Naive thymus-derived CD8-positive, alpha-beta T cell (primary cell): ENCODE measurements around the gene OTULINL. TPM values are rescaled to one million over a fixed set of nuclear protein-coding genes. Genes with fewer than 3 reads are reported as not detected.
A peak's percentile ranks its signal among the peaks of the same experiment; 100 is the strongest.
"Not testable (repeated sequence)": the region's sequence is repeated elsewhere in the genome, so short reads cannot be mapped to it uniquely, and the experiment has no call there.

Experiments
- ATAC-seq, 2 donors: fragments of 150-1000 bp; cut with Tn5 transposase in 1 of 2; sonication (Bioruptor Pico), chemical (Tn5 transposase) in 1 of 2; 1 replicate in 1 of 2; 2 replicates in 1 of 2; pipeline ENCODE4 v1.10.0; 2021; ENCODE audit warnings: mild to moderate bottlenecking in 2 of 2, moderate library complexity in 2 of 2
- POLR2A ChIA-PET: fragments of 350-600 bp; sonication (Branson Sonifier 250); formaldehyde crosslinking; loops from one replicate; lab custom pipeline; 2021; ENCODE audit warnings: antibody characterized with exemption; lab: Charles Lee
- DNase-seq, 10 donors: peaks; one replicate each; pipeline versions ENCODE4 v3.0.0 to v3.0.0-alpha.2; 2020 to 2022
- H3K27ac Mint-ChIP-seq, 10 donors: one replicate each; pipeline ENCODE4 v1.8.0; 2020 to 2022; ENCODE audit warnings: mild to moderate bottlenecking in 10 of 10, mixed read lengths in 10 of 10, moderate library complexity in 4 of 10, inconsistent platforms in 1 of 10
- H3K27me3 Mint-ChIP-seq, 5 donors: one replicate each; pipeline ENCODE4 v1.8.0; 2021 to 2022; ENCODE audit warnings: mixed read lengths in 5 of 5
- H3K36me3 Mint-ChIP-seq, 3 donors: one replicate each; pipeline ENCODE4 v1.8.0; 2020 to 2022; ENCODE audit warnings: mixed read lengths in 3 of 3, mild to moderate bottlenecking in 2 of 3, inconsistent platforms in 1 of 3
- H3K4me1 Mint-ChIP-seq, 4 donors: one replicate each; pipeline ENCODE4 v1.8.0; 2021 to 2022; ENCODE audit warnings: mixed read lengths in 4 of 4
- H3K4me3 Mint-ChIP-seq, 10 donors: one replicate each; pipeline ENCODE4 v1.8.0; 2020 to 2022; ENCODE audit warnings: mild to moderate bottlenecking in 10 of 10, mixed read lengths in 10 of 10, moderate library complexity in 6 of 10, inconsistent platforms in 1 of 10
- H3K9me3 Mint-ChIP-seq, 9 donors: one replicate each; pipeline ENCODE4 v1.8.0; 2020 to 2022; ENCODE audit warnings: mixed read lengths in 9 of 9, mild to moderate bottlenecking in 3 of 9, inconsistent platforms in 1 of 9, moderate library complexity in 1 of 9
- polyA plus RNA-seq, 3 donors: library from polyadenylated mRNA; unstranded; fragments of 300-500 nt; fragmentation: Illumina TruSeq; gene quantifications; one replicate each; pipeline ENCODE4 v1.2.3, GENCODE V29; 2021
- total RNA-seq, 8 experiments: library from RNA in 2 of 8; stranded (reverse) in 2 of 8; gene quantifications; one replicate each; pipeline ENCODE4 v1.2.3 and lab custom pipeline; 2021 to 2026

The OTULINL gene
- total RNA-seq (10 to 100 TPM; 47.0 to 49.7 TPM), polyA plus RNA-seq (10 to 100 TPM; 32.9 to 38.3 (median 36.2) TPM), total RNA-seq (lab: John Stamatoyannopoulos, UW) (15.8 to 74.8 (median 56.2) reads per million in 6 experiments)

GRCh38 chr5:14581106-14581890, at the start of gene OTULINL:
Gene OTULINL (plus strand): TSS chr5:14581792. CDS start chr5:14581895, 103 bp downstream.
- H3K9me3 Mint-ChIP-seq = no peaks in the 10 kb centered on the region
- peak within 1 kb of the TSS; percentile 83 to 97 (median 94) for H3K27ac Mint-ChIP-seq
- POLR2A ChIA-PET = interaction anchor here (0.6 to 5.7 kb wide), 12 partner anchors 12 to 215 kb away, joined by 3 to 91 read pairs (median 6); partner anchors contain the start of gene OTULIN
- ATAC-seq (peak; percentile 84 to 86), DNase-seq (peak; percentile 81 to 94 (median 88))
- peak within 1 kb of the TSS; percentile 86 to 95 (median 89) for H3K4me3 Mint-ChIP-seq
- H3K27me3 Mint-ChIP-seq = peaks cover 0 to 10% (median 0%) of the 10 kb centered on the region in 5 donors
- H3K4me1 Mint-ChIP-seq = peaks cover 20 to 45% (median 41%) of the 10 kb centered on the region in 4 donors
- peaks cover 0 to 5% (median 0%) of the 10 kb centered on the region in 3 donors for H3K36me3 Mint-ChIP-seq

GRCh38 chr5:14532180-14532579, 49.4 kb upstream of the OTULINL start:
- DNase-seq (no peak), ATAC-seq (no peak)
- Mint-ChIP-seq H3K9me3 (no peaks in the 10 kb centered on the region), H3K4me1 (peaks cover 2 to 6% (median 3%) of the 10 kb centered on the region in 4 donors), H3K27me3 (no peaks in the 10 kb centered on the region), H3K4me3 (no peak overlapping the region), H3K36me3 (no peaks in the 10 kb centered on the region), H3K27ac (no peak overlapping the region)
- POLR2A ChIA-PET = no interaction called here

GRCh38 chr5:14534773-14535172, 46.8 kb upstream of the OTULINL start:
- Mint-ChIP-seq H3K36me3 (peaks cover 0 to 2% (median 0%) of the 10 kb centered on the region in 3 donors), H3K4me1 (peaks cover 2 to 7% (median 4%) of the 10 kb centered on the region in 4 donors), H3K27ac (no peak overlapping the region), H3K27me3 (peaks cover 0 to 1% (median 0%) of the 10 kb centered on the region in 5 donors), H3K4me3 (no peak overlapping the region), H3K9me3 (peaks cover 0 to 11% (median 2%) of the 10 kb centered on the region in 9 donors)
- DNase-seq (no peak), ATAC-seq (no peak)
- POLR2A ChIA-PET = no interaction called here

GRCh38 chr5:14545308-14545707, 36.3 kb upstream of the OTULINL start:
- Mint-ChIP-seq H3K9me3 (peaks cover 0 to 20% (median 17%) of the 10 kb centered on the region in 9 donors), H3K27me3 (peaks cover 0 to 10% (median 0%) of the 10 kb centered on the region in 5 donors), H3K27ac (no peak overlapping the region), H3K36me3 (peaks cover 0 to 11% (median 8%) of the 10 kb centered on the region in 3 donors), H3K4me1 (peaks cover 8 to 14% (median 8%) of the 10 kb centered on the region in 4 donors), H3K4me3 (no peak overlapping the region)
- ATAC-seq (no peak), DNase-seq (no peak)
- POLR2A ChIA-PET = no interaction called here

- DNase-seq (no peak), ATAC-seq (no peak)
- Mint-ChIP-seq H3K4me1 (peaks cover 8 to 14% (median 8%) of the 10 kb centered on the region in 4 donors), H3K36me3 (peaks cover 0 to 10% (median 8%) of the 10 kb centered on the region in 3 donors), H3K4me3 (no peak overlapping the region), H3K27ac (no peak overlapping the region), H3K27me3 (peaks cover 0 to 10% (median 0%) of the 10 kb centered on the region in 5 donors), H3K9me3 (peaks cover 0 to 16% (median 13%) of the 10 kb centered on the region in 9 donors)
- POLR2A ChIA-PET = no interaction called here
Observed at GRCh38 chr5:14545862-14546261, 35.7 kb upstream of the OTULINL start.

- POLR2A ChIA-PET = interaction anchor here (0.5 to 0.7 kb wide), 2 partner anchors 25 to 41 kb away, joined by 4 to 6 read pairs; no protein-coding TSS in a partner anchor
- peaks cover 8 to 14% (median 8%) of the 10 kb centered on the region in 4 donors for H3K4me1 Mint-ChIP-seq
- H3K27ac Mint-ChIP-seq = no peak overlapping the region
- peaks cover 0 to 1% (median 0%) of the 10 kb centered on the region in 9 donors for H3K9me3 Mint-ChIP-seq
- H3K27me3 Mint-ChIP-seq = peaks cover 0 to 10% (median 0%) of the 10 kb centered on the region in 5 donors
- H3K4me3 Mint-ChIP-seq = no peak overlapping the region
- DNase-seq (no peak), ATAC-seq (no peak)
- H3K36me3 Mint-ChIP-seq = no peaks in the 10 kb centered on the region
Observed at GRCh38 chr5:14547666-14548065, 33.9 kb upstream of the OTULINL start.

- no peak for ATAC-seq
- no peak for DNase-seq
- peaks cover 8 to 14% (median 8%) of the 10 kb centered on the region in 4 donors for H3K4me1 Mint-ChIP-seq
- peaks cover 0 to 6% (median 0%) of the 10 kb centered on the region in 5 donors for H3K27me3 Mint-ChIP-seq
- no peak overlapping the region for H3K4me3 Mint-ChIP-seq
- H3K27ac Mint-ChIP-seq = peak overlapping the region in 1 of 10 donors; percentile 50
- peaks cover 0 to 3% (median 0%) of the 10 kb centered on the region in 9 donors for H3K9me3 Mint-ChIP-seq
- POLR2A ChIA-PET = no interaction called here
- no peaks in the 10 kb centered on the region for H3K36me3 Mint-ChIP-seq
Observed at GRCh38 chr5:14551211-14551610, 30.4 kb upstream of the OTULINL start.

- POLR2A ChIA-PET = no interaction called here
- peaks cover 0 to 6% (median 0%) of the 10 kb centered on the region in 5 donors for H3K27me3 Mint-ChIP-seq
- no peaks in the 10 kb centered on the region for H3K36me3 Mint-ChIP-seq
- peaks cover 8 to 15% (median 10%) of the 10 kb centered on the region in 4 donors for H3K4me1 Mint-ChIP-seq
- H3K9me3 Mint-ChIP-seq = peaks cover 0 to 3% (median 0%) of the 10 kb centered on the region in 9 donors
- no peak overlapping the region for H3K4me3 Mint-ChIP-seq
- ATAC-seq (no peak), DNase-seq (no peak)
- no peak overlapping the region for H3K27ac Mint-ChIP-seq
Observed at GRCh38 chr5:14552017-14552416, 29.6 kb upstream of the OTULINL start.

- POLR2A ChIA-PET, ATAC-seq, H3K4me3 Mint-ChIP-seq, DNase-seq, H3K36me3 Mint-ChIP-seq, H3K27me3 Mint-ChIP-seq, H3K9me3 Mint-ChIP-seq, H3K27ac Mint-ChIP-seq: not testable (repeated sequence)
- H3K4me1 Mint-ChIP-seq = peaks cover 14 to 26% (median 21%) of the 10 kb centered on the region in 4 donors
Observed at GRCh38 chr5:14554288-14554687, 27.3 kb upstream of the OTULINL start.

GRCh38 chr5:14556015-14556414, 25.6 kb upstream of the OTULINL start:
- Mint-ChIP-seq H3K36me3 (no peaks in the 10 kb centered on the region), H3K27ac (no peak overlapping the region), H3K4me3 (no peak overlapping the region), H3K9me3 (peaks cover 0 to 3% (median 0%) of the 10 kb centered on the region in 9 donors), H3K4me1 (peaks cover 17 to 38% (median 32%) of the 10 kb centered on the region in 4 donors), H3K27me3 (peaks cover 0 to 4% (median 0%) of the 10 kb centered on the region in 5 donors)
- POLR2A ChIA-PET = no interaction called here
- no peak for DNase-seq
- no peak for ATAC-seq

GRCh38 chr5:14557203-14557770, 24.3 kb upstream of the OTULINL start:
- peaks cover 20 to 45% (median 44%) of the 10 kb centered on the region in 4 donors for H3K4me1 Mint-ChIP-seq
- peak overlapping the region in 2 of 10 donors; percentile 8 to 70 for H3K27ac Mint-ChIP-seq

GRCh38 chr5:14557791-14558415, 23.7 kb upstream of the OTULINL start:
- DNase-seq (no peak), ATAC-seq (no peak)
- POLR2A ChIA-PET = no interaction called here
- Mint-ChIP-seq H3K27me3 (peaks cover 0 to 4% (median 0%) of the 10 kb centered on the region in 5 donors), H3K4me3 (peak overlapping the region in 2 of 10 donors; percentile 6 to 22), H3K4me1 (peaks cover 20 to 45% (median 44%) of the 10 kb centered on the region in 4 donors), H3K36me3 (no peaks in the 10 kb centered on the region), H3K27ac (peak overlapping the region in 3 of 10 donors; percentile 4 to 70 (median 8)), H3K9me3 (peaks cover 0 to 3% (median 0%) of the 10 kb centered on the region in 9 donors)

More at GRCh38 chr5:14557203-14557770, 24.3 kb upstream of the OTULINL start:
- no peak for DNase-seq
- Mint-ChIP-seq H3K27me3 (peaks cover 0 to 4% (median 0%) of the 10 kb centered on the region in 5 donors), H3K36me3 (no peaks in the 10 kb centered on the region), H3K9me3 (peaks cover 0 to 3% (median 0%) of the 10 kb centered on the region in 9 donors), H3K4me3 (peak overlapping the region in 3 of 10 donors; percentile 6 to 33 (median 22))
- POLR2A ChIA-PET = no interaction called here
- no peak for ATAC-seq
